NCI-H345 (cell line): ENCODE data around the gene TYMS.

ENCODE experiments used
- DNase-seq: peaks from one replicate; lab custom pipeline; 2025; lab: John Stamatoyannopoulos, UW

The TYMS gene

GRCh38 chr18:657311-658000, at the start of gene TYMS:
TYMS (plus strand) TSS chr18:657653; CDS start chr18:657743, 90 bp downstream.
- peak; percentile 85 for DNase-seq

GRCh38 chr18:607930-608329, 49.5 kb upstream of the TYMS start:
- no peak for DNase-seq

DNA sequence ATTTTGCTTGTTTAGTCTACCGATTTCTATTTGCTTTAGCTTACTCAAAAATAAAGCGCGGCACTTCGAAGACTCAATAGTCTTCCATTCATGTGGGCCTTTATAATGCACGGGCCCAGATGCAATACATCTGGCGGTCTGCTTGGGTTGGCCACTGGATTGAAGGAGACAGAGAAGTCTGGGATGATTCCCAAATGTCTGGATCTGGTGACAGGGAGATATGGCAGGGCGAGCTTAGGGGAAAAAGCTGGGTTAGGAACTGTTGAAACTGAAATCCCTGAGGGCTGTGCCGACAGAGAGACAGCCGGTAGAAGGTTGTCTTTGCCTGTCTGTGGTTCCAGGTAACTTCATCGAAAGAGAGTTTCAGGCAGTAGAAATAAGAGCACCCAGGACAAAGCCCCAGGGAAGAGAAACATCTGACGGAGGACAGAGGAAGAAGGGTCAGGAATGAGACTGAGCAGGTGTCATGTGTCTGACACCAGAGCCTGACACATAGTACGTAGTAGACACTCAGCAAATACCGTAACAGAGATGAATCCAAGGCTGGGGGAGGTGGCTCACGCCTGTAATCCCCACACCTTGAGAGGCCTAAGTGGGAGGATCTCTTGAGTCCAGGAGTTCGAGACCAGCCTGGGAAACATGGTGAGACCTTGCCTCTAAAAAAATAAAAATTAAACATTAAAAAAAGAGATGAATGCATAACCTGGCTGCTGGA, 47.1 kb upstream of the TYMS start:
- no peak for DNase-seq

GRCh38 chr18:612156-612555, 45.3 kb upstream of the TYMS start:
- DNase-seq = no peak

DNA sequence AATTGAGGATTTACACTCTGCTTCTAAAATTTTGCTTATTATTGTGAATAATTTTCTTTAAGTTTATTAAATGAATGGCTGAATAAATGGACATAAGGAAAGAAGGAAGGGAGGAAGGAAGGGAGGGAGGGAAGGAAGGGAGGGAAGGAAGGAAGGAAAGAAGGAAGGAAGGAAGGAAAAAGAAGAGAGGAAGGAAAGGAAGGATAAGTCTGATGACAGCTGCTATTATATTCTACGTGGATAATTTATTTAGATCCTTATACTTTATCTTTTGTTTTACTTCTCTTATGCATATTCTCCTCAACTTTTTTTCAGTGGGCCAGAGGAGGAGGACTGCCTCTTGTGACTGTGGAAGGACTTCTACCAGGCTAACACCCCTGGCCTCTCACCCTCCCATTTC, 43.3 kb upstream of the TYMS start:
- DNase-seq = no peak

- no peak for DNase-seq
Observed at GRCh38 chr18:615092-615521, 42.3 kb upstream of the TYMS start.

- DNase-seq = no peak
Observed at GRCh38 chr18:615773-616172, 41.7 kb upstream of the TYMS start.

DNA sequence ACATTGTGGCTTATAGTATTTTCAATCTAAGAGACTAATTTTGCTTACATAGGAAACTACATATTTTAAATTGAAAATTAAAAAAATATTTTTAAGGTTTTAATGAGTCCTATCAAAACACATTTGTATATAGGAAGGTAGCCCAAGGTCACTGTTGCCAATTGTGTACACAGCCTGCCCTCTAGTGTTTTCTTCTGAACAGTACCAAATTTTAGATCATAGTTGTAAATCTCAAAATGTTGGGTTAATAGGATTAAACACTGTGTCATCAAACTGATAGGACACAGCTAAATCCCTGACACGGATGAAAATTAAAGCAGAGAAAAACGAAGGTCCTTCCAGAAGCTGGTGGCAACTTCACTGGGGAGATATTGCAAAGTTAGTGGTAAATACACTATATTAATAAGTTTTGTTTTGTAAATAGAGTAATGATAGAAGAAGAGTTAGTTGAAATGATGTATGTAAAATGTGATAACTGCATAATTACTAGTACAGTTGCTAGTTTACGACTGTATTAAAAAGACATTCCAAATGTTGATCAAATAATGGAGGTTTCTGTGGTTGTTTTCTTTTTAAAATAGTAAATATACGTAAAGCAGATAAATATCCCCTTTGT, 41.0 kb upstream of the TYMS start:
- DNase-seq = peak; percentile 42

DNA sequence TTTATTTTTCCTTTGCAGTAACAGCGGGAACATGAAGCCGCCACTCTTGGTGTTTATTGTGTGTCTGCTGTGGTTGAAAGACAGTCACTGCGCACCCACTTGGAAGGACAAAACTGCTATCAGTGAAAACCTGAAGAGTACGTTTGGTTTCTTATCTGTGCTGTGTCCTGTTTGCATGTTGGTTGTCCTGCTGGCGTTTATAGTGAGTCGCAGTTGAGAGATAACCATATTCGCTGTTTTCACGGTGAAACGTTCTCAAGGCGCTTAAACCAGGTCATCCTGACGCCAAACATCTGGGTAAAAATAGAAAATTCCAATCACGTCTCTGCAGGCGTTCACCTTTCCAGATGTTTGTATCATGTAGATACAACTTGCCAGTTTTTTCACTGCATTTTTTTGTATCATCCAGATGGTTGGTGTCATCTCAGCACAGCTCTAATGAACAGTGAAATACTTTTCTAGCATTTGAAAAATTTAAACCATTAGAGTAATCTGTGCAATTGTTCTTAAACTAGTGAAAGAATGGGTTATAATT, 39.4 kb upstream of the TYMS start:
- DNase-seq = no peak

GRCh38 chr18:618618-619017, 38.8 kb upstream of the TYMS start:
- DNase-seq = no peak

DNA sequence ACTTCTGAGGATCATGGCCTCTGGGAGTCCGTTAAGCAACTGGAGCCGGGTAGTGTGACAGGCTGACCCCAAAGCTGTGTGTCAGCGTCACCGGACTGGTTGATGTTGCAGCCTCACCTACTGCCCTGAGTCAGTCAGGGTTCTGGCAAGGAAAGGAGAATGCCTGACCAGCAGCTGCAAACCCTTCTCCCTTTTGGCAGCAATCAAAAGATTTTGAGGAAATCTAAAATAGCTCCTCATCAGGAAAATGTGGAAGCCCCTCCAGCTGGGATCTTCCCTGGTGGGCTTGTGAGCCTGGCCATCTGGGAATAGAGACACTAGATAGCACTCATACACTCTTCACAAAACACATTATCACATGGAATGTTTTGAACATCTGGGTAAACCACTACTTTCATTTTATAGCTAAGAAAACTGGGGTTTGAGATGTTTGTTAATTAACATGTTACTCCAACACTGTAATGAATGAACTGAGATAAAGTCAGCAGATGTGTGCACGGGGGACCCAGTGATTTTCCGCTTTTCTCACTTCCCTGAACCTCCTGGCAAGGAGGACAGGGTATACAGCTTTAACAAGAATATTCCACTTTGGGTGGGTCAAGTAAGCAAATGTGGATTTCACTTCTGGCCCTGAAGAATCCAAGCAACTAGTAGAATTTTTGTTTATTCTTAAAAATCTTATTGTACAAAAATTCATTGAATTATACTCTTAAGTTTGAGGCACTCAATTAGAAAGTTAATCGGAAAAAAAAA, 36.0 kb upstream of the TYMS start:
- no peak for DNase-seq

DNA sequence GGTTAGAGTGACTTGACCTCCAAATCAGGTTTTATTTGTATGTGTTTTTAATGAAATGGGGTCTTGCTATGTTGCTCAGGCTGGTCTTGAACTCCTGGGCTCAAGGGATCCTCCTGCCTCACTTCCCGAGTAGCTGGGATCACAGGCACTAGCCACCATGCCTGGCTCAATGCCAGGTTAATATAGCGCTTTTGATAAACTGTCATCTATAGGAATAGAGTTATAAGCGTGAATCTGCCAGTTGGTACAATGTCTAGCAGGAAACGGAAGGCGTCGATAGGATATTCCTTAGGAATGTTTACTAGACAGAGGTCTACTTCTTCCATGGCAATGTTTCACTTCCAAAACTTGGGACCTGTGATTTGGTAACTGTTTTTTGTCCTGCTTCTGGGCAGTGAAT, 35.2 kb upstream of the TYMS start:
- no peak for DNase-seq

- DNase-seq = peak; percentile 68
Observed at GRCh38 chr18:623761-624620, 33.5 kb upstream of the TYMS start.

DNA sequence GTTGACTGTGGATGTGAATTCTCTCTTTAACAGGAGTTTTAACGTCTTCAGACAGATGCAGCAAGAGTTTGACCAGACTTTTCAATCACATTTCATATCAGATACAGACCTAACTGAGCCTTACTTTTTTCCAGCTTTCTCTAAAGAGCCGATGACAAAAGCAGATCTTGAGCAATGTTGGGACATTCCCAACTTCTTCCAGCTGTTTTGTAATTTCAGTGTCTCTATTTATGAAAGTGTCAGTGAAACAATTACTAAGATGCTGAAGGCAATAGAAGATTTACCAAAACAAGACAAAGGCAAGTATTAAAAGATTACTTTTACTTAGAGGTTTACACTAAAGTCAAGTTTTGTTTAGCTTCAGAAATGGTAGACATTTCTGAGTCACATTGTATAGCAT, 30.2 kb upstream of the TYMS start:
- no peak for DNase-seq

GRCh38 chr18:629269-630150, 27.9 kb upstream of the TYMS start:
- DNase-seq = no peak

- no peak for DNase-seq
Observed at GRCh38 chr18:631560-631959, 25.9 kb upstream of the TYMS start.

DNA sequence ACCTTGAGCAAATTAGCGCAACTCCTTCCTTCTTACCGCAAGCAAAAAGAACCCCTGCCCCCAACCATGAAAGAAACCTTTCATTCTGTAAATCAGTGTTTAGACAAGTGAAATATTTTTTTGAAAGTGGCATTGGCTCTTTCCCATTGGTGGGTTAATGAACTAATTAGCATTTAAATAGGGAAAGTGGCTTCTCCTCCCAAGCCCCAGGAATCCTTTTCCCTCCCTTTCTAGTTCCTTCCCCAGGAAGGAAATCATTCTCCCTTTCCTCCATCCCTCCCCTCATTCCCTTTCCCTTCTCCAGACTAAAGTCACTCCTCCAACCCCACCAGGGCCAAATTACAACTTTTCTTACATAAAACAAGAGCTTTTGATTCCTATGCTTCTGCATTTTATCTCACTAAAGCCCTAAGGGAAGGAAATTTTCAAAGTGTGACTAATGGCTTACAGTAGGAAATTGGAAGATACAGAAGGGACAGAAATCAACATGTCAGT, 22.9 kb upstream of the TYMS start:
- DNase-seq = no peak

DNA sequence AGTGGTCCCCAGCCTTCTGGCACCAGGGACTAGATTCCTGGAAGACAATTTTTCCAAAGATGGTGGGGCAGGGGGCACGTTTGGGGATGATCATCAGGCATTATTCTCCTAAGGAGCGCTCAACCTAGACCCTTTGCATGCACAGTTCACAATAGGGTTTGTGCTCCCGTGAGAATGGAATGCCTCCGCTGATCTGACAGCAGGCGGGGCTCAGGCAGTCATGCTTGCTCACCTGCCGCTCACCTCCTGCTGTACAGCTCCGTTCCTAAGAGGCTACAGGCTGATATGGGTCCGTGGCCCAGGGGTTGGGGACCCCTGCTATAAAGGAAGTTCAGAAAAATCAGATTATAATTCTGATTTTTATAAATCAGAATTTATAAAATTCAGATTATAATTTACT, 22.3 kb upstream of the TYMS start:
- DNase-seq = no peak

GRCh38 chr18:641224-641623, 16.2 kb upstream of the TYMS start:
- DNase-seq = no peak

DNA sequence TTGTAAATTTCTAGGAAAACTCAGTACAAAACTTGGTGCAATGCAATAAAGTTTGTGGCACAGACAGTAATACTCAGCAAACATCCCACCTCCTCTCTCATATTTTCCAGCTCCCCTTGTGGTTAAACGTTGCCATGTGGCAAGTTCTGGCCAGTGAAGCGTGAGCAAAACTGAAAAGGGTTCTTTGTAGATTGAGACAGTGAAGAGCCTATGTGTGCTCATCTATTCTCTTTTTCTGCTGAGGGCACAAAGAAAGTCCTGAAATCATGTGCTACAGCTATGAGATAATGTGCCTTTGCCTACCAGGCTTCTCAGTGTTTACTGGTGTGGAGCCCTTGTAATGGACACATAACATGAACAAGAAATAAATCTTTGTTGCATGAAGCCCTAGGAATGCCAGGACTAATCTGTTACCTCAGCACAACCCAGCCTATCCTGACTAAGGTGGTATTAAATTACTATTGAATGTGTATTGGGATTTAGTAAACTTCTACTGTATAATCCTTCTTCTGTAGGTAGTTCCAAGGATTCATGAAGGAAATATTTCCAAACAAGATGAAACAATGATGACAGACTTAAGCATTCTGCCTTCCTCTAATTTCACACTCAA, 13.0 kb upstream of the TYMS start:
- DNase-seq = no peak
